HG03108 (cell line): ENCODE data around the gene PDK3.

Source experiments
- ATAC-seq: cut with Tn5 transposase; IDR thresholded peaks from one replicate; pipeline ENCODE4 v1.9.1; 2021; ENCODE audit warnings: moderate library complexity; ENCODE audit not compliant: unreplicated experiment

Gene PDK3

GRCh38 chrX:24464836-24465531, at the start of gene PDK3:
Gene PDK3, plus strand, starts transcription at chrX:24465286. Its CDS starts 170 bp downstream, at chrX:24465456.
- ATAC-seq, result peak; percentile 95

DNA sequence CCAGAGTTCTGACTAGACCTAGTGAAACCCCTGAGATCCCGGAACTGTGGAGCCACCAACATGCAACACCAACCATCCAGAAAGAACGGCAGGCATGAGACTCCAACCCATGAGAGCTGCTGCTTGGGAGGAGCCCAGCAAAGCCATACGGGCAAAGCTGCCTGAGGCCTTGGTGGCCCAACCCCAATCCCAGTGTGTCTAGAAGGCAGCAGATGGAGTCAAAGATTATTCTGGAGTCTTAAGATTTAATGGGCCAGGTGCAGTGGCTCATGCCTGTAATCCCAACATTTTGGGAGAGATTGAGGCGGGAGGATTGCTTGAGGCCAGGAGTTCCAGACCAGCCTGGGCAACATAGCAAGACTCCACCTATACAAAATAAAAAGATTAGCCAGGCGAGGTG, 49.2 kb upstream of the PDK3 start:
- no peak for ATAC-seq

- ATAC-seq, result no peak
Observed at GRCh38 chrX:24423960-24424359, 41.1 kb upstream of the PDK3 start.

GRCh38 chrX:24424948-24425347, 40.1 kb upstream of the PDK3 start:
- ATAC-seq, result no peak

GRCh38 chrX:24425806-24426205, 39.3 kb upstream of the PDK3 start:
- no peak for ATAC-seq

DNA sequence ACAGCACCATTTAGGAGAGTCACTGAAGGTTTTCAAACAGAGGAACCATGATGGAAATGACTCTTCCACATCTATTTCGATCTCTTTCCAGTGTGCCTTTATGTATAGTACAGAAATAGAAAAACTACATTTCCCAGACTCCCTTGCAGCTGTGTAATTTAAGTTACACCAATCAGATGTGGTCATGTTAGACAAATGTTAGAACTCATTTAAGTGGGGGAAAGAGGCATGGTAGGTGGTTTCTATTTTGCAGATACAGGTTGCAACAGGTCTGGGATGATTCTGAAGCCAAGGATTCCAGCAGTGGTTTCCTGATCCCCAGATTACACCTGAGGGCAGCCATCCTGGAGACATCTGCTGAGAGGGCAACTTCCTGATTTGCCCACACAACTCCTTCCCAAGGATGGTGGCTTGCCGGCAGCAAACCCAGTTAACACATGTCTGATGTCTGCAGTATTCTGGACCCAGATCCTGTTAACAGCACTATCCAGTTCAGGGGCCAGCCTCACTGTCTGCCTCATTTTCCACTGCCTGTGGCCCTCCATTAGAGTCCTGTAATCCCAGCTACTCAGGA, 38.7 kb upstream of the PDK3 start:
- no peak for ATAC-seq

DNA sequence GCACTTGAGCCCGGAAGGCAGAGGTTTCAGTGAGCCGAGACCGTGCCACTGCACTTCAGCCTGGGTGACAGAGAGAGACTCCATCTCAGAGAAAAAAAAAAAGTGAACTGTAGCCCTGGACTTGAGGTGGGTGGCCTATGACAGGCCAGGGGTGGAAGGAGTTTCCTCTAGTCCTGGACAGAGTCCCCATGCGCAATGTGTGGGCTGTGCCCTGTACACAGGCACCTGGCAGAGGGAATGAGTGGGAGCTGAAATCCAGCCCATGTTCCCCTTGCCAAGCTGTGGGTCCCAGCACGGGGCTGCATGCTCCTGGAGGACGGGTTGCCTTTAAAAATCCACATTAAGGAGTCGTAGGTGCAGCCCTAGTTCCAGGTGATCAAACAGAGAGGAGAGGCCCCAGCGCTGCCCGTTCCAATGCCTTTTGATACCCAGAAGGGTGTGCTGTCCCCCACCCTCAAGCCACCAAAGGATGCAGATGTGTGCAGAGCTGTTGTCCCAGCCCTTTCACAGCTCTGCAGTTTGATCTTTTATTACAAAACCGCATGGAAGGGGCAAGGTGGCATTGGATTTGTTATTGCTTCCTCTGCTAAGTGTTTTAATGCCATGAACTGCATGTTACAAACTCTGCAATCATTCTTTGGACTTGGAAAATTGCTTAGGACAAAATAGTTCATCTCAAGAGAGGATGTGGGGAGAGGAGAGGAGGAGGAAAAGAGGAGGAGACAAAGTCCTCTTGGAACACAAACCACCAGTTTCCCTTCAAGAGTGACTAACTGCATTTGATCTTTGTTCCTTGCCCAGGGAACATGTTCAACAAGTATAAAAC, 38.0 kb upstream of the PDK3 start:
- no peak for ATAC-seq

DNA sequence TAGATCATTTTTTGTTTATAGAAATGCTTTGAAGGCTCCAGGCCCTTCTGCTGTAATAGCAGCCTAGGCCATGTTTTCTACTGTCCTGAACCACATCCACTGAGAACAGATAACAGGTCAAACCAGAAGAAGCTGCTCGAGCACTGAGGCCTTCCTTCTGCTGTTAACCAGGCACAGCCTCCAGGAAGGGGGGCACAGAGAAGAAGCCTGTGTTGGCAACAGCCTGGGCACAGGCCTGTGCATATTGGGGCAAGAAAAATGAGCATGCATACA, 37.4 kb upstream of the PDK3 start:
- no peak for ATAC-seq

DNA sequence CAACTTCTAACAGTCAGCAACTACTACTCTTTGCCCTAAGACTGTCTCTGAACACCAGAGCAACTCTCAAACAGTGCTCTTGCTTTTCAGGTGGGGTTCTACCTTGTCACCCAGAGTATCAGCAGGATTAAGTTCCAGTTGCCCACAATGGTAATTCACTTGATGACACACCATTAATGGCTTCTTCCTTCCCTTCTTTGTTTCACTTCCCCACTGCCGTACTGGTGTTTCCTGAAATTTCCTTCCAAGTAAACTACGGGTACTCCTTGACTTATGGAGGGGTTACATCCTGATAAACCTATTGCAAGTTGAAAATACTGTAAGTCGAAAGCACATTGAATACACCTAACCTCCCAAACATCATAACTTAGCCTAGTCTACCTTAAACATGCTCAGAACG, 36.6 kb upstream of the PDK3 start:
- ATAC-seq, result no peak

GRCh38 chrX:24435060-24435459, 30.0 kb upstream of the PDK3 start:
- no peak for ATAC-seq

GRCh38 chrX:24443918-24444317, 21.2 kb upstream of the PDK3 start:
- no peak for ATAC-seq

DNA sequence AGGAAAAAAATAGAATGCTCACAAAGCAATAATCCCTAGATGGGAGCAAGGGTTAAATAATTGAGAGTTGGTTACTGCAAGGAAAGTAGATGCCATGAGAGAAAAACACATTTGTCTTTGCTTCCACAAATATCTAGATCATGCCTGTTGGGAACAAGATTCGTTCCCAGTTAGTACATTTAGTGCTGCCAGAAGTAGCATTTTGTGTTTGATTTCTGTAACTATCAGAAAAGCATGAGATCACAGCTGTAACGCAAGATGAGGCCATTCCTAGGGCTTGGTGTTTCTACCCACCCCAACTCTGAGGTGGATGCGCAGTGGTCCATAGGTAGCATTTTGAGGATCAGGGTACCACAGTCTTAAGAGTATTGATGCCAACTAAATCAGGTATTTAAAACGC, 20.4 kb upstream of the PDK3 start:
- no peak for ATAC-seq

DNA sequence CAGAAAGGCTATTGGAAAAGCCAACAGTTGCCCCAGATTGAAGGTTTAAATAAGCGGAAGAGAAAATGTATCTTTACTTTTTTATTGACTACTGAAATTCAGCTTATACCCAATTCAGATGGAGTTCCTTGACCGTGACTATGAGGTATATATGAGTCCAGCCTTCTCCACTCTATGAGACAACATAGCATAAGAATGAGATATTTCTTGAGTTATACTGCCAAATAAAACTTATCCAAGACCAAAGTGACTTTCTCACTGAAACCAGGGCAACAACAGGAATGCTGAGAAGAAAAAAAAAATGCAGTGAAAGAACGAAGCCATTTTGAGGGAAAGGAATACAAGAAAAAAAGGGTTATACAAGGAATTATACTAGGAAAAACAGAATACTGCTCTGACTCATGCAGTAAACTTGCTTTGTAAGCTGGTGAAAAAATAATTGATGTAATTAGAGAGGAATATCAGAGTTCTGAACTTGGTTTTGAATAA, 16.3 kb upstream of the PDK3 start:
- no peak for ATAC-seq

DNA sequence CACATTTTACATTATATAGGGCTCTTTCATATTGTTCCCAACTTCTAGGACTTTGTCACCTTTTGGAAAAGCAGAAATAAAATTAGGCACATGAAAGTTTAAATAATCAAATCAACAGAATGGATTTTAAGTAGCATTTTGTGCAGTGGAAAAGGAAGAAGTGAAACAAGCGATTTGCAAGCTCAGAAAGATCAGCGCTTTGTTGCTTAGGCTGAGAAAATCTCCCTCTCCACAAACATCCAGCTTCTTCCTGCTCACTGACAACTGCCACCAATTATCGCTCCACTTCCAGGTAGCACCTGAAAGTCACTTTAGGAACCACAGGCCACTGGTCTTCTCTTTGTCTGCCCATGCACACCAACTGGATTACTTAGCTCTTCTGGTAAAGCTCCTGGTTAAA, 2.0 kb upstream of the PDK3 start:
- no peak for ATAC-seq

DNA sequence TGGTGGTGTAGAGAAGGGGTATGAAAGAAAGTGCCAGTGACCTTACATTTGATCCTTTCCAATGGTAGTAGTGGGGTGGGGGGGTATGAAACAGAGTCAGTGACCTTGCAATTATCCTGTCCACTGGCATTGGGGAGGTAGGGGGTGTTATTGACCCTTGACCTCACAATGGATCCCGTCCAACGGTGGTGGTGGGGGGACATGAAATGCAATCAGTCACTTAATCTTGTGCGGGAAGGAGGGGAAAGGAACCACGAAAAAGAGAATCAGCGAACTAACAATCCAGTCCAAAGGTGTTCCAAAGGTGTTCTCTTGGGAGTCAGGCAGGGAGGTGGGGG, 619 bp upstream of the PDK3 start:
- ATAC-seq, result no peak

GRCh38 chrX:24465532-24465865, 413 bp downstream of the PDK3 start:
- ATAC-seq, result peak; percentile 6

DNA sequence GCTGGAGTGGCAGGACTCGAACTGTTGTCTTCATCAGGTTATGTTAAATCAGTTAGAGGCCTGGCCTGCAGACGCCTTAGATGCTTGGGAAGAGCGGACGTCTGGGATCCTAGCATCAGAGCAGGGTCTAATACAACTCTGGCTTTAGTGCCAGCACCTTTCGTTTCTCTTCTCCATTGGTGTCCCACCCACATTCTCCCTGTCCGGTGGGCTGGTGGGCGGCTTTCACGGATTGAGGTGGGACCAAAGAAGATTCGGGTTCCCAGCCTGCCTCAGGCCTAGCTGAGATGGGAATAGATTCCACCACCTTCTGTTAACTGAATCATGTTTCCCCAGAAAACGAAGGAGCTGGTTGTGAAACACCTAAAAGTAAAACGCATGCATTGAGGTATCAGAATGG, 939 bp downstream of the PDK3 start:
- ATAC-seq, result no peak

- ATAC-seq, result no peak
Observed at GRCh38 chrX:24468245-24468644, 3.2 kb downstream of the PDK3 start.

- no peak for ATAC-seq
Observed at GRCh38 chrX:24471808-24472207, 6.7 kb downstream of the PDK3 start.

- no peak for ATAC-seq
Observed at GRCh38 chrX:24475480-24475879, 10.4 kb downstream of the PDK3 start.

GRCh38 chrX:24478509-24478908, 13.4 kb downstream of the PDK3 start:
- ATAC-seq, result no peak

GRCh38 chrX:24479924-24480323, 14.8 kb downstream of the PDK3 start:
- peak; percentile 95 for ATAC-seq
